GM18498 (cell line): Measurements from ENCODE around the gene TMEFF1.

ENCODE experiments used
- ATAC-seq: cut with Tn5 transposase; IDR thresholded peaks from one replicate; pipeline ENCODE4 v1.9.1; 2021; ENCODE audit warnings: mild to moderate bottlenecking, moderate library complexity; ENCODE audit not compliant: unreplicated experiment

The TMEFF1 gene

DNA sequence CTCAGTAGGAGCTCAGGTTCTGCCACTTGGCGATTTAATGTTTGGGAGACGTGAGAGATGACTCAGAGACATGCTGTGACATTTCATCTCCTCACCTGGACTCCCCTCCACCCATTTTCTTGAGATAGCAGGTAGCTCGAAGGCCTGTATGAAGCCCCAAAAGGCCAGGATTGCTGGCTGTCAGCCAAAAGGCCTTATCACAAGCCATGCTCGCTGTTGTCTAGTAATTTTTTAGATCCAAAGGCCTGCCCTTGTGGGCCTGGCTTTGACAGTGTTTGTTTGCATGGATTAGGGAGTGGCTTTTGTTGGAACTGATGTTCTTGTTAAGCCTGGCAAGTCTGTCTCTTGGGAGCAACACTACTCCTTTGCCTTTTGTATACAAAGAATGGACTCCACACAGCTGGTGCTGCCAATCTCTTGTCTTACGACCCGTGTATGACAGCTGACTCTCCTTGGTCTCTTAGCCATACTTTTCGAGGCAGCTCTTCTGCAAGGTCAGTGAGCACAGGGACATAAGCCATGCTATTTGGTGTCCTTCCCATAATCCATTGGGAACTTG lies 127.7 kb downstream of the TMEFF1 start:
- no peak for ATAC-seq

DNA sequence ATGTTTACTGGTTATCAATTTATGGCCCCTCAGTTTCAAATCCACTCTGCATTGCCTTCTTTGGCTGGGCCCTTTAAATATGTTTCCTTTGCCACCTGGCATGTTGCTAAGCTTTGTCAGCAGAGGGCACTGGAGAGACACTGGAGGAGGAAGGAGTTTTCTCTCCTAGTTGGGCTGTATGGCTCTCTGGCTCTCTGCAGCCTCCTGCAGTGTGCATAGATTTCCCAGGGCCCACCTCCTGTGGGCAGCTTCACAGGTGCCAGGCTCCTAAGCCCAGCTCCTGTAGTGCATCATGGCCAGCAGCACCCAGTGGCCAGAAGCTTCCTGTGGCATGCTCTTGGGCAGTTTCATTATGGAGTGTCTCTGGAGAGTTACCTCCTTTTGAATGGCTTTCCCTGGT lies 128.3 kb downstream of the TMEFF1 start:
- ATAC-seq, result peak; percentile 63

DNA sequence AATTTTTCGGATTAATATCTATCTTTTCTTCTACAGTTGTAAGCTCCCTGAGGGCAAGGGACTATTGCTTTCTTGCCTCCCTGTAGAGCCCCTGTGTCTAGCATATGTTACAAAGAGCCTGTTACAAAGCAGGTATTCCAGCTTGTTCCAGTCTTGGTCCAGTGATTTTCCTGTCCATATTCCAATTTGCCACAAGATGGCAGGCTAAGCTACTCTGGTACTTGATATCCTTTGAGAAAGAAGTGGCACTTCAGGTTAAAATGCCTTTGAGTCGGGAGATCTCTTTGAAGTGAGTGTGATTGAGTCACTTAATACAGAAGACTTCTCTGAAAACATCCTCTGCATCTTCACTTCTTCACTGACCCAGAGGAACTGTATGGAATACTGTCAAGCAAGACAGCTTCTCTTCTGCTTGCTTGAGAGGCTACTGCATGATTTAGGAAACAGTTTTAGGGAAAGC lies 129.4 kb downstream of the TMEFF1 start:
- no peak for ATAC-seq

DNA sequence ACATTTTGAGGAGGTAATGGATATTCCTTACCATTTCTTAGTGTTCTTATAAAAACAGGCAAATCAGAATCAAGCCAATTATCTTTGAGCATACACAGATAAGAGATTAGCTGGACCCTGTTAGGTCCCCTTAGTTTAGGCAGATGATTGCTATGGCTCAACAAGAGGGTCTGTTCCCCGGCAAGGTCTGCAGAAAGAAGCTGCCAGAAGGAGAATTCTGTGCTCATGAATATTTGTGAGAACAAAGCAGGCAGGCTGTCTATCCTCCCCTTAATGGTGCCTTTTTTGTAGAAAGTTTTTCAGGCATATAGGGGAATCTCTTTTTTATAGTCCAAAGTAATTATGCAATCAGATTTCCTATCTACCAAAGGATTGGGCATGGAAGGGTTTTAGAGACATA lies 132.5 kb downstream of the TMEFF1 start:
- no peak for ATAC-seq

DNA sequence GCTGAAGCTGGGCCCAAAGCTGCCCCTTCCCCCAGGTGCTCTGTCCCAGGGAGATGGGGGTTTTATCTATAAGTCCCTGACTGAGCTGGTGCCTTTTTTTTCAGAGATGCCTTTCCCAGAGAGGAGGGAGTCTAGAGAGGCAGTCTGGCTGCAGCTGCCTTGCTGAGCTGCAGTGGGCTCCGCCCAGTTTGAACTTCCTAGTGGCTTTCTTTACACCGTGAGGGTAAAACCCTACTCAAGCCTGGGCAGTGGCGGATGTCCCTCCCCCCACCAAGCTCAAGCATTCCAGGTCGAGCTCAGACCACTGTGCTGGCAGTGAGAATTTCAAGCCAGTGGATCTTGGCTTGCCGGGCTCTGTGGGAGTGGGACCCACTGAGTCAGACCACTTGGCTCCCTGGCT lies 146.2 kb downstream of the TMEFF1 start:
- ATAC-seq, result no peak

DNA sequence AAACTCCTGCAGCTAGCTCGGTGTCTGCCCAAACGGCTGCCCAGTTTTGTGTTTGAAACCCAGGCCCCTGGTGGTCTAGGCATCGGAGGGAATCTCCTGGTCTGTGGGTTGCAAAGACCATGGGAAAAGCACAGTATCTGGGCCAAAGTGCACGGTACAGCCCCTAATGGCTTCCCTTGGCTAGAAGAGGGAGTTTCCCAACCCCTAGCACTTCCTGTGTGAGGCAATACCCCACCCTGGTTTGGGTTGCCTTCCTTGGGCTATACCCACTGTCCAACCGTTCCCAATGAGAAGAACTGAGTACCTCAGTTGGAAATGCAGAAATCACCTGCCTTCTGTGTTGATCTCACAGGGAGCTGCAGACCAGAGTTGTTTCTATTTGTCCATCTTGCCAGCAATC lies 146.7 kb downstream of the TMEFF1 start:
- ATAC-seq, result no peak

DNA sequence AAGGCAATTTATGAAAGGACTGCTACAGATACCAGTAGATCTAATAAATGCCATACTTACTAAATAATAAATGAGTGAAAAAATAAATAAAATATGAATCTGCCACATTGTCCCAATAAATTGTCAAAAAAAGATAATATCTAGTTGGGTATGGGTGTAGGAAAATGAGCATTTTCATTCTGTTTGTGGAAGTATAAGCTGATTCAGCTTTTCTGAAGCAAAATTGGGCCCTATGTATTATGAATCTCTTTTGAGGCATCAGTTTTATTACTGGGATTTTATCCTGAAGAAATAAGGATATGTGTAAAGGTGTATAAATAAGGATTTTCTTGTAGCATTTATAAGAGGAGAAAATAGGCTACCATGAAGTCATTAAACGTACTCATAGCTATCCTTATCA lies 151.0 kb downstream of the TMEFF1 start:
- no peak for ATAC-seq

DNA sequence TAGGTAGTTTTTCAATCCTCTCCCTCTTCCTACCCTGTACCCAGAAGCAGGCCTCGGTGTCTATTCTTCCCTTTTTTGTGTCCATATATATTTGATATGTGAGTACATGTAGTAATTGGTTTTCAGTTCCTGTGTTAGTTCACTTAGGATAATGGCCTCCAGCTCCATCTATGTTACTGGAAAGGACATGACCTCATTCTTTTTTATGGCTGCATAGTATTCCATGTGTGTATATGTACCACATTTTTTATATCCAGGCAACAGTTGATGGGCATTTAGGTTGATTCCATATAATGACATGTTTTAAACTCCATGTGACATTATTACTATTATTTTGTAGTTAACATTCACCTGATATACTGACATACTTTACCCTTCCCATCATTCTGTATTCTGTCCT lies 154.0 kb downstream of the TMEFF1 start:
- no peak for ATAC-seq
